Measurements from ENCODE around the gene RPL7A.

The RPL7A gene

GRCh38 chr9:133304477-133305377 is 43.3 kb upstream of the RPL7A start:
- H3K9me3 ChIP-seq = no peaks in the 10 kb centered on the region
- intact Hi-C loops (cut with DNase I; ENCODE audit: low total_unique reads) = no loop called here
- TF ChIP-seq, protein P1, sequence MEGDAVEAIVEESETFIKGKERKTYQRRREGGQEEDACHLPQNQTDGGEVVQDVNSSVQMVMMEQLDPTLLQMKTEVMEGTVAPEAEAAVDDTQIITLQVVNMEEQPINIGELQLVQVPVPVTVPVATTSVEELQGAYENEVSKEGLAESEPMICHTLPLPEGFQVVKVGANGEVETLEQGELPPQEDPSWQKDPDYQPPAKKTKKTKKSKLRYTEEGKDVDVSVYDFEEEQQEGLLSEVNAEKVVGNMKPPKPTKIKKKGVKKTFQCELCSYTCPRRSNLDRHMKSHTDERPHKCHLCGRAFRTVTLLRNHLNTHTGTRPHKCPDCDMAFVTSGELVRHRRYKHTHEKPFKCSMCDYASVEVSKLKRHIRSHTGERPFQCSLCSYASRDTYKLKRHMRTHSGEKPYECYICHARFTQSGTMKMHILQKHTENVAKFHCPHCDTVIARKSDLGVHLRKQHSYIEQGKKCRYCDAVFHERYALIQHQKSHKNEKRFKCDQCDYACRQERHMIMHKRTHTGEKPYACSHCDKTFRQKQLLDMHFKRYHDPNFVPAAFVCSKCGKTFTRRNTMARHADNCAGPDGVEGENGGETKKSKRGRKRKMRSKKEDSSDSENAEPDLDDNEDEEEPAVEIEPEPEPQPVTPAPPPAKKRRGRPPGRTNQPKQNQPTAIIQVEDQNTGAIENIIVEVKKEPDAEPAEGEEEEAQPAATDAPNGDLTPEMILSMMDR (IDR thresholded peaks at IDR 0.05) = no peak
- H3K36me3 ChIP-seq = no peaks in the 10 kb centered on the region
- H3K27ac ChIP-seq = no peak overlapping the region
- H3K4me1 ChIP-seq = no peaks in the 10 kb centered on the region
- no peak overlapping the region for H3K4me3 ChIP-seq
- peaks cover 0 to 47% of the 10 kb centered on the region in 2 donors for H3K27me3 ChIP-seq
- DNase-seq = no peak

DNA sequence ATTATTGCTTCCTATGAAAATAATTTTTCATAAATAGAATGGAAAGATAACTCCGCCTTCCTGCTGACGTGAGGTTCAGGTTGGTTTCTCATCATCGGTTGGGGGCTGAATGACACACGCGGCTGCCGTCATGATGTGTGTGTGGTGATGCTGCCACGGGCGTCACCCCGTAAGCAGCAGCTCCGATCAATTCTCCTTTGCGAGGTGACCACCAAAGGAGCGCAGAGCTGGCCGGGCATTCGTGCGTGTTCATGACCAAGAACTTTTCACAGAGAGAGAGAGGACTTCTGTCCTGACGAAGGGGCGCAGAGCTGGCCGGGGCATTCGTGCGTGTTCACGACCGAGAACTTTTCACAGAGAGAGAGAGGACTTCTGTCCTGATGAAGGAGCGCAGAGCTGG is 42.3 kb upstream of the RPL7A start:
- no peaks in the 10 kb centered on the region for H3K36me3 ChIP-seq
- no peak overlapping the region for H3K4me3 ChIP-seq
- H3K27ac ChIP-seq = no peak overlapping the region
- TF ChIP-seq, protein P1 (IDR thresholded peaks at IDR 0.05) = no peak
- DNase-seq = no peak
- intact Hi-C loops (cut with DNase I; ENCODE audit: low total_unique reads) = no loop called here
- peaks cover 0 to 45% of the 10 kb centered on the region in 2 donors for H3K27me3 ChIP-seq
- H3K9me3 ChIP-seq = no peaks in the 10 kb centered on the region
- H3K4me1 ChIP-seq = no peaks in the 10 kb centered on the region

DNA sequence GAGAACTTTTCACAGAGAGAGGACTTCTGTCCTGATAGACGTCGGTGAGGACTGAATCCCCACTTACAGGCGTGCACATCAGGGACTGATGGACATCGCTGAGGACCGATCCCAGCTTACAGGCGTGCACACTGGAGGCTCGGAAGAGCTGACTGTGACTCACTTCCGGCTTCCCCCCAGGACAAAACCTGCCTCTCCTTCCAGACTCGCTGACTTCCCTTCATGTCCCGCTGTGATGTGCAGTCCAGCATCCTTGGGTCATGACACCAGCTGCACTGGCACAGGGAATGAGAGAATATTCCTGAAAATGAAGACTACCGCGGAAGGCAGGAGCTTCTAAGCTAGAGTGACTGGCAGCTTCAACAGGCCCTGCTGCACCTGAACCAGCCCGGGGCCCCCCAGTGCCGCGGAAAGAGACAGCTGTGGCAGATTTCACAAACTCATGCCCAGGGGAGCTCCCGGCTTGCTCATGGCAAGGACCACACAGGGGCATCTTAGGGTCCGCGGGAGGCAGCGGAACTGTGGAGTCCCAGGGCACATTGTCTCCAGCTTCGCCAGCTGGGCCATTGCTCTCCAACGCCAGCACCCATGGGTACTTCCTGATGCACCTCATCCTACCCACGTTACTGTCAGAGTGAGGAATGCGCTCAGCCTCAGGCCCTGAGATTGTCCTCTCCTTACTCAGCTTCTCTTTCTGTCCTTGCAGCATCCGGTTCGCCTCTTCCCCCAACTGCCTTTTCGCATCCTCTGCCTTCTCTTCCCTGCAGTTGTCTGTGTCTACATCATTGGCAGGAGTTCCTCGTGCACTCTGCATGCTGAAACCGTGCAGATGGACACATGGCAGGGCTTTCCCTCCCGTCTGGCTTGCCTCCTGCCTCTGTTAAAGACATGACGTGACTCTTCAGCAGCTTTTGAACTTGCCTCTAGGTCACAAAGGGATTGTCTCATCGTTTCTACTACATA is 41.5 kb upstream of the RPL7A start:
- TF ChIP-seq, protein P1 (IDR thresholded peaks at IDR 0.05) = no peak
- H3K27me3 ChIP-seq = peaks cover 0 to 41% of the 10 kb centered on the region in 2 donors
- no peaks in the 10 kb centered on the region for H3K4me1 ChIP-seq
- intact Hi-C loops (cut with DNase I; ENCODE audit: low total_unique reads) = no loop called here
- DNase-seq = no peak
- H3K27ac ChIP-seq = no peak overlapping the region
- no peak overlapping the region for H3K4me3 ChIP-seq
- no peaks in the 10 kb centered on the region for H3K36me3 ChIP-seq
- H3K9me3 ChIP-seq = no peaks in the 10 kb centered on the region

DNA sequence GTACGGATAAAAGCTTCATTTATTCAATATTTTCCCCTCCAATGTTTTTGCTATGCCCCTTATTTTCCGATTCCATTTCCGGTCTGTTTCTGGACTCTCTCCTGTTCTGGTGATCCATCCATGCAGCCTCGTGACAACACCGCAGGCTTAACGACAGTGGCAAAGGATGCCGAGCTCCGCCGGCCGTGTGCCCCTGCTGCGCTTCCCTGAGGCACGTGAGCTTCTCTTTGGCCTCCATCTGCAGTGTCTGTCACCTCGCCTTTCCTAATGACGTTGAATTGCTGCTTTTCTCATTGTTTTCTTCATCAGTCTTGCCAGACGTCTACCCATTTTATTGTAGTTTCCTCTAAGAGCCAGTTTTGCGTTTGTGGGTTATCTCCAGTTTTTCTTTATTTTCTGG is 40.7 kb upstream of the RPL7A start:
- no peaks in the 10 kb centered on the region for H3K36me3 ChIP-seq
- no peak overlapping the region for H3K4me3 ChIP-seq
- H3K4me1 ChIP-seq = no peaks in the 10 kb centered on the region
- H3K27me3 ChIP-seq = peaks cover 0 to 40% of the 10 kb centered on the region in 2 donors
- intact Hi-C loops (cut with DNase I; ENCODE audit: low total_unique reads) = no loop called here
- no peak overlapping the region for H3K27ac ChIP-seq
- TF ChIP-seq, protein P1 (IDR thresholded peaks at IDR 0.05) = no peak
- DNase-seq = no peak
- no peaks in the 10 kb centered on the region for H3K9me3 ChIP-seq

- no peaks in the 10 kb centered on the region for H3K36me3 ChIP-seq
- no peak overlapping the region for H3K4me3 ChIP-seq
- H3K27ac ChIP-seq = no peak overlapping the region
- DNase-seq = no peak
- H3K27me3 ChIP-seq = peaks cover 0 to 20% of the 10 kb centered on the region in 2 donors
- intact Hi-C loops (cut with DNase I; ENCODE audit: low total_unique reads) = no loop called here
- no peaks in the 10 kb centered on the region for H3K4me1 ChIP-seq
- TF ChIP-seq, protein P1 (IDR thresholded peaks at IDR 0.05) = no peak
- no peaks in the 10 kb centered on the region for H3K9me3 ChIP-seq
Observed at GRCh38 chr9:133309608-133310007, 38.4 kb upstream of the RPL7A start.

All from tibial artery (tissue), 4 donors.